ENCODE results near the gene HDHD2. TPM values are rescaled to one million over a fixed set of nuclear protein-coding genes. Genes with fewer than 3 reads are reported as not detected.

HDHD2 gene
- total RNA-seq, 2 experiments from 2014 or later = 32.6 to 33.4 TPM

DNA sequence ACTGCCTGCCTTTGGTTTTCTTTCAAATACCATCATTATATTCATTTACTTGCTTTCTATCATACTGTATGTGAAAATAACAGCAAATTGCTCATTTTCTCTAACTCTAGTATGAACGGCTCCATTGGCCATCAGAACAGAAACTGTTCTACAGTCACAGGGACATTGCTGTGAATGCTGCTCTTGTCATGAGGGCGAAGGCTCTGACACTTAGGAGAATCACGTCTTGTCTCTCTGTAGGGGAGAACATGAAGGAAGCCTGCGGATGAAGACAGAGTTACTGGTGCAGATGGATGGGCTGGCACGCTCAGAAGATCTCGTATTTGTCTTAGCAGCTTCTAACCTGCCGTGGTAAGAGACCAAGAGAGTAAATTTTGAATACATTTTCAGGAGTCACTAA, 73.2 kb downstream of the HDHD2 start:
- Mint-ChIP-seq H3K36me3 (no peaks in the 10 kb centered on the region), H3K9me3 (ENCODE audit: low read depth) (no peaks in the 10 kb centered on the region), H3K27ac (no peak overlapping the region), H3K27me3 (peaks cover 12% of the 10 kb centered on the region), H3K4me3 (no peak overlapping the region), H3K4me1 (peaks cover 13% of the 10 kb centered on the region)
- no peak for ATAC-seq
- CTCF ChIA-PET = no interaction called here
- DNase-seq = no peak

DNA sequence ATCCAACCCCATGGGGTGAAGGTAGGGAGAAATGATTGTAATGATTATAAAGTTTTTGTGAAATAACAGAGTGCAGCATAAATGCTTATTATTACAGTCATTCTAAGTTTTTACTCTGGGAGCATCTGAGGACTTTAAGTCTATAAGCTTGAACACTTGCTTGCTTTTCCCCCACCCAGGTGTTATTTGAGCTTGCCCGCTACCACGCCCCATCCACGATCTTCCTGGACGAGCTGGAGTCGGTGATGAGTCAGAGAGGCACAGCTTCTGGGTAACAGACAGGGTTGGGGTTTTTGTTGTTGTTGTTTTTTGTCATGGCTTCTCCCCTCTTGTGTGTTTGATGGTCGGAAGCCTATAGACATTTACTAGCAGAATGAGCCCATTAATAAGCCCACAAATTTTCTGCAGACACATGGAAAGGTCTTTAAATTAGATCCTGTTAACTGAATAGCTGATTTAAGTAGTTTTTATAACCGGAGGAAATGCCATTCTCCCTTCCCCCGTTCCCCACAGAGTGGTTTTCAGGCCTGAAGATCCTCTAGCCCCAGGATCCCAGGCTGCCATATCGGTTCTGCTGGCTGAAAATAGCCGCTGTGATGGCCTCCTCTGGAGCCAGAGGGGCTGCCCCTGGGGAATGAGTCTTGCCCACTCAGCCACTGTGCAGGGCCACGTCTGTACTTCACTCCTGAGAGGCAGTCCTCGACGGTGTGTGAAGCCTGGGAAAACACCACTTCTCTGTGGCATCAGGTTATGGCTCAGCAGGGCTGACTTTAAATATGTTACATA, 75.0 kb downstream of the HDHD2 start:
- DNase-seq (no peak), ATAC-seq (no peak)
- Mint-ChIP-seq H3K4me3 (no peak overlapping the region), H3K27ac (no peak overlapping the region), H3K9me3 (ENCODE audit: low read depth) (no peaks in the 10 kb centered on the region), H3K36me3 (no peaks in the 10 kb centered on the region), H3K27me3 (peaks cover 18% of the 10 kb centered on the region), H3K4me1 (peaks cover 7% of the 10 kb centered on the region)
- CTCF ChIA-PET = interaction anchor here (1.7 kb wide), 1 partner anchor 674 kb away, joined by 4 read pairs; no protein-coding TSS in a partner anchor

DNA sequence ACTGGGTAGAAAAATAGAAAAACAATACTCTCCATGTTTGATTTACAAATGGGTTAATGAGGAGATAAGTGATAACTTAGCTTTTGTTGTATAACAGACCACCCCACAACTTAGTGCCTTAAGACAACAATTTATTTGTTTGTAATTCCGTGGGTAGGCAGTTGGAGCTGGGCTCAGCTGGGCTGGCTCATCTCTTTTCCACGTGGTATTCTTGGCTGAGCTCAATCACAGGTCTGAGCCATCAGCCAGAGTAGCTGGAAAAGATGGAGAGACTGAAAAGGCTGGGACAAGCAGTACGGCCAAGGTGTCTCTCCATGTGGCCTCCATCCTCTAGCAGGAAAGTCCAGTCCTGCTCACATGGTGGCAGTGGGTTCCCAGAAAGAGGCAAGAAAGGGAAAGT, 82.7 kb downstream of the HDHD2 start:
- DNase-seq (no peak), ATAC-seq (no peak)
- H3K4me1 Mint-ChIP-seq = no peaks in the 10 kb centered on the region
- H3K27me3 Mint-ChIP-seq = peaks cover 22% of the 10 kb centered on the region
- CTCF ChIA-PET = no interaction called here
- H3K27ac Mint-ChIP-seq = no peak overlapping the region
- no peaks in the 10 kb centered on the region for H3K36me3 Mint-ChIP-seq
- H3K9me3 Mint-ChIP-seq (ENCODE audit: low read depth) = no peaks in the 10 kb centered on the region
- H3K4me3 Mint-ChIP-seq = no peak overlapping the region

DNA sequence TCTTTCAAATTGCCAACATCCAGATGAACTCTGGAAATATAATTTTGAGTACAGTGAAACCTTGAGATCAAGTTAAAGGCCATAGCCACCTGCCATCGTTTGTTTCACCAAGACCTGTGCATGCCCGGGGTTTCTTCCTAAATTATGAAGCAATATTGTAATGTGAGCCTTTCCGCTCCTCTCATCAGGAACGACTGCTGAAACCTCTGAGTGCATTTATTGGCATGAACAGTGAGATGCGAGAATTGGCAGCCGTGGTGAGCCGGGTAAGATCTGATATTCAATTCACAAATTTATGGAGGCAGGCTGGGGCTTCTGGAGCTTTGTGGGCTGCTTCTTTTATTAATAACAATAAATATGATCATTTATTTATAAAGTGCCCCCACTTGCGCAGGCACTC, 87.2 kb downstream of the HDHD2 start:
- CTCF ChIA-PET = interaction anchor here (1.5 kb wide), 1 partner anchor 12 kb away, joined by 4 read pairs; no protein-coding TSS in a partner anchor
- no peaks in the 10 kb centered on the region for H3K9me3 Mint-ChIP-seq (ENCODE audit: low read depth)

DNA sequence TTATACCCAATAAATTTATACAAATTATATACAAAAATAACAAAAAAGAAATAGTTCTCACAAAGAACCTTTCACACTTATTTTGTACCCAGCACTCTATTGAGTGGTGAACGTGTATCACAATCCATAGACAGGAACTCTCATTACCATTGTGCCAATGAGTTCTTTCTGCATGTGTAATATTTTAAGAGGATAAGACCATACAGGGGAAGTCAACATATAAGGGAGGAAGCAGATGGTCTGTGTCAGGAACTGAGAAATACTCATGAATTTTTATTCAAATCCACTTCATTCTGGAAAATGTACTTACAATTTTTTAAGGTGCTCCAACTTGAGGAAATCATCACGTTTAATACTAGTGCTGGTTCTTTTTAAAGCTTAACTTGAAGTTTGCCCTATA, 87.8 kb downstream of the HDHD2 start:
- Mint-ChIP-seq H3K27ac (no peak overlapping the region), H3K36me3 (no peaks in the 10 kb centered on the region), H3K4me1 (no peaks in the 10 kb centered on the region), H3K4me3 (no peak overlapping the region), H3K9me3 (ENCODE audit: low read depth) (no peaks in the 10 kb centered on the region), H3K27me3 (peaks cover 2% of the 10 kb centered on the region)
- DNase-seq = no peak
- no peak for ATAC-seq
- CTCF ChIA-PET = interaction anchor here (1.5 kb wide), 1 partner anchor 12 kb away, joined by 4 read pairs; no protein-coding TSS in a partner anchor

More for the DNA sequence above, 87.2 kb downstream of the HDHD2 start:
- DNase-seq = no peak
- Mint-ChIP-seq H3K4me1 (no peaks in the 10 kb centered on the region), H3K27me3 (peaks cover 3% of the 10 kb centered on the region), H3K27ac (no peak overlapping the region), H3K4me3 (no peak overlapping the region), H3K36me3 (no peaks in the 10 kb centered on the region)
- no peak for ATAC-seq

Other genes starting within 250 kb of the HDHD2 start
- 10 to 100 TPM; 11.7 to 19.8 TPM for gene PIAS2, start 233.0 kb downstream of the HDHD2 start, total RNA-seq
- under 1 TPM; 0.45 to 0.79 TPM for gene KATNAL2, start 232.9 kb downstream of the HDHD2 start, total RNA-seq
- not detected for gene ELOA2, start 114.9 kb downstream of the HDHD2 start, total RNA-seq
- gene IER3IP1, start 25.9 kb upstream of the HDHD2 start, total RNA-seq = 10 to 100 TPM in 1 of 2 experiments, 1 to 10 TPM in 1; 8.5 to 10.3 TPM
- not detected for gene SKOR2, start 101.2 kb upstream of the HDHD2 start, total RNA-seq